ENCODE results near the gene TFB1M. TPM values are rescaled to one million over a fixed set of nuclear protein-coding genes. Genes with fewer than 3 reads are reported as not detected.

TFB1M gene
- total and polyA plus RNA-seq, 5 donors: 13.2 to 20.6 (median 20.0) TPM

Other genes starting within 250 kb of the TFB1M start
- not detected for gene CLDN20, start 50.5 kb downstream of the TFB1M start, total RNA-seq
- not detected for gene CLDN20, start 50.5 kb downstream of the TFB1M start, polyA plus RNA-seq
- not detected for gene NOX3, start 141.4 kb upstream of the TFB1M start, total RNA-seq
- gene NOX3, start 141.4 kb upstream of the TFB1M start, polyA plus RNA-seq: not detected